ENCODE measurements around the gene MTNR1A.

The MTNR1A gene

DNA sequence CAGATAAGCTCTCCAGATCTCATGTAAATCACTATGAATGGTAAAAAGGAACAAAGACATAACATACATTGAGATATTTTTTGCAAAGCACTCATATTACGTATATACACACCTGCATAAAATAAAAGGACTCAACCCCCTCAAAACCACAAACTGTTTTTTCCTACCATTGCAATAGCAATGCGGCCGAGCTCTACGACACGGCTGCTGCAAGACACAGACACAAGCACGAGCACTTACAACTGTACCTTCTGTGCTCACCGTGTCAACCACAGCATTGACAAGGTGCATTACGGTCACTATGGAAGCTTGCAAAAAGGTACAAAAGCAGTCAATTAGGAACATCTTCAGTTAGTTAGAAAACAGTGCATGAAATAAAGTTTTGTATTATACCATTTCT is 37.1 kb upstream of the MTNR1A start:
- Histone ChIP-seq H3K4me1 (ENCODE audit: insufficient read depth, poor library complexity, severe bottlenecking) (no peaks in the 10 kb centered on the region), H3K27me3 (ENCODE audit: insufficient read depth, poor library complexity, severe bottlenecking) (no peaks in the 10 kb centered on the region), H3K36me3 (ENCODE audit: low read depth) (peaks cover 100% of the 10 kb centered on the region), H3K9me3 (ENCODE audit: severe bottlenecking) (no peaks in the 10 kb centered on the region), H3K27ac (ENCODE audit: poor library complexity, severe bottlenecking) (no peak overlapping the region), H3K4me3 (ENCODE audit: severe bottlenecking) (no peak overlapping the region)
- DNase-seq (ENCODE audit: low spot score) (no peak), ATAC-seq (ENCODE audit: low read depth) (no peak)
- TF ChIP-seq, protein P1, sequence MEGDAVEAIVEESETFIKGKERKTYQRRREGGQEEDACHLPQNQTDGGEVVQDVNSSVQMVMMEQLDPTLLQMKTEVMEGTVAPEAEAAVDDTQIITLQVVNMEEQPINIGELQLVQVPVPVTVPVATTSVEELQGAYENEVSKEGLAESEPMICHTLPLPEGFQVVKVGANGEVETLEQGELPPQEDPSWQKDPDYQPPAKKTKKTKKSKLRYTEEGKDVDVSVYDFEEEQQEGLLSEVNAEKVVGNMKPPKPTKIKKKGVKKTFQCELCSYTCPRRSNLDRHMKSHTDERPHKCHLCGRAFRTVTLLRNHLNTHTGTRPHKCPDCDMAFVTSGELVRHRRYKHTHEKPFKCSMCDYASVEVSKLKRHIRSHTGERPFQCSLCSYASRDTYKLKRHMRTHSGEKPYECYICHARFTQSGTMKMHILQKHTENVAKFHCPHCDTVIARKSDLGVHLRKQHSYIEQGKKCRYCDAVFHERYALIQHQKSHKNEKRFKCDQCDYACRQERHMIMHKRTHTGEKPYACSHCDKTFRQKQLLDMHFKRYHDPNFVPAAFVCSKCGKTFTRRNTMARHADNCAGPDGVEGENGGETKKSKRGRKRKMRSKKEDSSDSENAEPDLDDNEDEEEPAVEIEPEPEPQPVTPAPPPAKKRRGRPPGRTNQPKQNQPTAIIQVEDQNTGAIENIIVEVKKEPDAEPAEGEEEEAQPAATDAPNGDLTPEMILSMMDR (IDR thresholded peaks at IDR 0.05; ENCODE audit: poor library complexity, severe bottlenecking): no peak

DNA sequence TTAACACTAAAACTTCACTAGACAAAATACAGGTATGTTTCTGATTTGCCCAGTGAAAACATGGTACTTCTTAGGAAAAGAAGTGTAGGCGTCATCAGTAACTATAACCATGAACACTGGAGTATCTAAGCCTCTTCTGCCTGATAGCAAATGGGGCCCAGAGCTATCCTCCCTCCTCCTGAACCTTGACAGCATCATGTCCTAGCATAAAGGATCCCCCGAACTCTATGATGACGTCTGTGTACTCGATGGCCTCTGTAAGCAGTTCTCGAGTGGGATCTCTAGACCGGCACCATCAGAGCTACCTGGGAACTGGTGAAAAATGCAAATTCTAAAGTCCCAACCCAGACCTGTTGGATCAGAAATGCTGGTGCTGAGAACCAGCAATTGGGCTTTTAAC is 36.3 kb upstream of the MTNR1A start:
- TF ChIP-seq, protein P1 (IDR thresholded peaks at IDR 0.05; ENCODE audit: poor library complexity, severe bottlenecking): no peak
- Histone ChIP-seq H3K4me1 (ENCODE audit: insufficient read depth, poor library complexity, severe bottlenecking) (no peaks in the 10 kb centered on the region), H3K36me3 (ENCODE audit: low read depth) (peaks cover 100% of the 10 kb centered on the region), H3K4me3 (ENCODE audit: severe bottlenecking) (no peak overlapping the region), H3K27me3 (ENCODE audit: insufficient read depth, poor library complexity, severe bottlenecking) (no peaks in the 10 kb centered on the region), H3K27ac (ENCODE audit: poor library complexity, severe bottlenecking) (no peak overlapping the region), H3K9me3 (ENCODE audit: severe bottlenecking) (no peaks in the 10 kb centered on the region)
- no peak for ATAC-seq (ENCODE audit: low read depth)
- DNase-seq (ENCODE audit: low spot score): no peak

DNA sequence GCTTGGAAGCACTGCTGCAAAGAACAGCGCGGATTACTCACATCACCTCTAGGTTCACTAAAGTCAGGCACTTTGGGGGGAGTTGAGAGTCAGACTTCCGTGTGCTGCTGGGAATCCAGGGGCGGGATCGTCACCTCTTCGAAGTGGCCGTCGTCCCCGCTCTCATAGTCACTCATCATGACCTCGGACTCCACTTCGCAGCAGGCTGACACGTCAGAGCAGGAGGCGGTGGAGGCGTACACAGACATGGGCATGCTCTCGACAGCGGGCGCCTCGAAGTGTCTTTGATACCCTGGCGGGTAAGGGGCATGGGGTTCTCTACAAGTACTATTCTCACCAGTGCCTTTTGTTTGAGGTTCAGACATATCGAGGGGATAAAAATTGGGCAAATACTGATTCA is 33.1 kb upstream of the MTNR1A start:
- Histone ChIP-seq H3K4me3 (ENCODE audit: severe bottlenecking) (no peak overlapping the region), H3K27me3 (ENCODE audit: insufficient read depth, poor library complexity, severe bottlenecking) (no peaks in the 10 kb centered on the region), H3K9me3 (ENCODE audit: severe bottlenecking) (no peaks in the 10 kb centered on the region), H3K27ac (ENCODE audit: poor library complexity, severe bottlenecking) (no peak overlapping the region), H3K4me1 (ENCODE audit: insufficient read depth, poor library complexity, severe bottlenecking) (no peaks in the 10 kb centered on the region), H3K36me3 (ENCODE audit: low read depth) (peaks cover 93% of the 10 kb centered on the region)
- ATAC-seq (ENCODE audit: low read depth) (no peak), DNase-seq (ENCODE audit: low spot score) (no peak)
- TF ChIP-seq, protein P1 (IDR thresholded peaks at IDR 0.05; ENCODE audit: poor library complexity, severe bottlenecking): no peak

DNA sequence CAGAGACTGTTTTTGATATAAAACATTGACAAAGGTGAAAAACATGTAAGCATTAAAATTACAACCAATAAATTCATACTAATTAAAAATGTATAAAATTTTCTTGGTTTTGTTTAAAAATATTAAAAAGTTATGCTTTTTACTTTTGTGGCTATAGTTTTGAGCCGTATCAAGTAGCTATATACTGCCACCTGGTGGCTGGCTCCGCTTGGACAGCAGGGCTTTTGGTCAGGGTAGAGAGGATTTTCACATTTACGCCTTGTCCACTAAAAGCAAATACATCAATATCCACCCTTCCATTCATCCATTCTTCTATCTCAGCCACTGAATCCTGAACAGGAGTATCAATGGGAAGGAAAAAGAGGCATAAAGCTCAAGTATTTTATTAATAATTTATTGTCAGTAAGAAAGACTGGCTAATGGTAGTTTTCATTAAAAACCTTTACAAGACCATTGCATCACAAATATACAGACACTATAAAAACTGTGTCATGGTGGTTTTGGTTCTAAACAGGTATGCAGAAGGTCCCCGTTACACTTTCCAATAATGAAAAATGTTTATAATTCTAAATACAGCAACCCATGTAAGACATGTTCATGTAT is 32.1 kb upstream of the MTNR1A start:
- Histone ChIP-seq H3K4me1 (ENCODE audit: insufficient read depth, poor library complexity, severe bottlenecking) (no peaks in the 10 kb centered on the region), H3K27me3 (ENCODE audit: insufficient read depth, poor library complexity, severe bottlenecking) (no peaks in the 10 kb centered on the region), H3K9me3 (ENCODE audit: severe bottlenecking) (no peaks in the 10 kb centered on the region), H3K36me3 (ENCODE audit: low read depth) (peaks cover 93% of the 10 kb centered on the region), H3K27ac (ENCODE audit: poor library complexity, severe bottlenecking) (no peak overlapping the region), H3K4me3 (ENCODE audit: severe bottlenecking) (no peak overlapping the region)
- ATAC-seq (ENCODE audit: low read depth) (peak; percentile 70; the same call in 2 of the 3 replicates), DNase-seq (ENCODE audit: low spot score) (no peak)
- TF ChIP-seq, protein P1 (IDR thresholded peaks at IDR 0.05; ENCODE audit: poor library complexity, severe bottlenecking): peak; percentile 93

DNA sequence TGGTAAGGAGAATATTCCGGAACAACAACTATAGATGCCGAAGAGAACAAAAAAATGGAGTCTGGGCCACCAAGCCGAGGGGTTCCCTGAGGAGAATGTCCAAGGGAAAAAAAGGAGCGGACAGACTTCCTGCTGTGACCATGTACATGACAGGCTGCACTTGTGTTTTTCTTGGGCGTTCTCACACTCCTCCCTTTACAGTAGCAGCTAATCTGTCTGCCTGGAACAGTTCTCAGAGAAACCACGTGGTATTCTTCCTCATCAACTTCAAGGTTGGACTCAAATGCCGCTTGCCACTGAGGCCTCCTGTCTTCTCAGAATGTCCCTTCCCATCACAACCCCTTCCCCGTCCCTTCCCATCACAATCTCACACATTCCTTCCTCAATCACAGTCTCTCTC is 30.8 kb upstream of the MTNR1A start:
- ATAC-seq (ENCODE audit: low read depth) (no peak), DNase-seq (ENCODE audit: low spot score) (no peak)
- Histone ChIP-seq H3K27me3 (ENCODE audit: insufficient read depth, poor library complexity, severe bottlenecking) (no peaks in the 10 kb centered on the region), H3K36me3 (ENCODE audit: low read depth) (peaks cover 87% of the 10 kb centered on the region), H3K4me3 (ENCODE audit: severe bottlenecking) (no peak overlapping the region), H3K9me3 (ENCODE audit: severe bottlenecking) (no peaks in the 10 kb centered on the region), H3K4me1 (ENCODE audit: insufficient read depth, poor library complexity, severe bottlenecking) (no peaks in the 10 kb centered on the region), H3K27ac (ENCODE audit: poor library complexity, severe bottlenecking) (no peak overlapping the region)
- TF ChIP-seq, protein P1 (IDR thresholded peaks at IDR 0.05; ENCODE audit: poor library complexity, severe bottlenecking): no peak

Measured in RWPE2 (cell line).